Activated CD8-positive, alpha-beta memory T cell treated with anti-CD3 and anti-CD28 coated beads for 36 hours (primary cell): ENCODE data around the gene PCDH9. TPM values are rescaled to one million over a fixed set of nuclear protein-coding genes. Genes with fewer than 3 reads are reported as not detected.

Experiments used
- CTCF ChIA-PET: fragments of 350-600 bp; sonication (Branson Sonifier 250); formaldehyde crosslinking; loops from one replicate; lab custom pipeline; 2021; ENCODE audit warnings: antibody characterized with exemption; lab: Charles Lee
- POLR2A ChIA-PET: fragments of 350-600 bp; sonication (Branson Sonifier 250); formaldehyde crosslinking; loops from one replicate; lab custom pipeline; 2021; ENCODE audit warnings: antibody characterized with exemption; lab: Charles Lee
- total RNA-seq, 2 experiments: library from RNA; stranded (reverse); gene quantifications; one replicate each; pipeline ENCODE4 v1.2.3, GENCODE V29; 2021

PCDH9 gene
- total RNA-seq, 2 experiments from 2014 or later = 0.13 to 0.17 TPM

DNA sequence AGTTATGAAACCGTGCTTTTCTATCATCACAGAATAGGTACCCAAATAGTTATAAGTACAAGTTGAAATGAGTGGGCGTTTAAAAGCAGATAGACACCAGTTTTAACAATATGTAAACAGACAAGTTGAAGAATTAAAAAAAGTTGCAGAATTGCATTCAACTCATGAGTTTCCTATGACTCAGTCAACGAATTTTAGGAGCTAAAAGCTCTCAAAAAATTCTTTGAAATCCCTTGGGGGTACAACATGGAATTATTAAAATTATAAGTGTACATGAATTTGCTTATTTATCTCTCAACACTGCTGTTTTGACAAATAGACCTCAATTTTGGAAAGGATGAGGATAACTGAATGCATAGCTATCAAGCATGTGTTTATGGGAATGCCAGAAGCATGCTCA lies 693.4 kb downstream of the PCDH9 start:
- POLR2A ChIA-PET = no interaction called here

DNA sequence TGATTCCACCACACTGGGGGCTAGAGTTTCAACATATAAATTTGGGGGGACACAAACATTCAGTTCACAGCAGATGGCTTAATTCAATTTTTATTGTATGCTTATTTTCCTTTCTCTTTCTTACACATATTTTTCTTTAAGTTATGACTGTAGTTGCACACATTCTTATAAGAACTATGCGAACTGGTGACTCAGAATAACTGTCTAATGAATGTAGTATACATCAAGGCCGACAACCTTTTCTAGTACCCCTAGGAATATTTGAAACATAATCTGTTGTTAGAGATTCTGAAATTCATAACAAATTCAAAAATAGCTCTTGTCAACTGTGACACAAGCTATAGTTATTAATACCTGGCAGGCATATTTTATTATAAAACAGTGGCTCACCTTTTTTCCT lies 695.6 kb downstream of the PCDH9 start:
- ChIA-PET CTCF (no interaction called here), POLR2A (no interaction called here)

More for the DNA sequence above, 693.4 kb downstream of the PCDH9 start:
- CTCF ChIA-PET = no interaction called here

DNA sequence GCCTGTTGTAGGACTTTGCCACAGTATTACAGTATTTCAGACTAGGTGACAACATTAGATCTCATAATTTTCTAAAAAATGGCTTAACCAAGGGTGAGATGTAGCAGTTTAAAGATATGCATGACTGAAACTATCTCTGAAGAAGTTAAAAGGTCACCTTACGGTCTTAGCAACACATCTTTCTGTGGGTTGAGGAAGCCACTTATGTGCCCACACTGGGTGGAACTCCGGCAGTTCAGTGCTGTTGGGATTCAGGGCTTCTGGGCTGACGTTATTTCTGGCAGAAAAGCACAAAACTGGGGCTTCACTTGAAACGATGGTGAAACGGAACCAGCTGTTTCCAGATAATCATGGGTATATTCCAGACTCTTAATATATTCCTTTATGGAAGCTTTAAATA lies 697.3 kb downstream of the PCDH9 start:
- ChIA-PET POLR2A (no interaction called here), CTCF (no interaction called here)

DNA sequence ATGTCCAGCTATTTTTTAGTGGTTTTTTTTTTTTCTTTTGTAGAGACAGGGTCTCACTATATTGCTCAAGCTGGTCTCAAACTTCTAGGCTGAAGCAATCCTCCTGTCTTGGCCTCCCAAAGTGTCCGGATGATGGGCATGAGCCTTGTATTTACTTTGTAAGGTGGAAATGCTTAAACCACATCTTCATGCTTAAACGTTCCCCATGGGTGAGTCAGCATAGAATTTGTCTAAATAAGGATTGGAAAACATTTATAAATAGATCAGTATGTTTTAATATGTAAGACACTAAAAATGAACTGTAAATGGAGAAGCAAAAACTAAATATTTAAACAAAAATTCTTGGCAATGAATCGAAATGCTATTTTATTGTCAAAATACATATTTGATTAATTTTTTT lies 698.0 kb downstream of the PCDH9 start:
- POLR2A ChIA-PET = no interaction called here
- CTCF ChIA-PET = no interaction called here

DNA sequence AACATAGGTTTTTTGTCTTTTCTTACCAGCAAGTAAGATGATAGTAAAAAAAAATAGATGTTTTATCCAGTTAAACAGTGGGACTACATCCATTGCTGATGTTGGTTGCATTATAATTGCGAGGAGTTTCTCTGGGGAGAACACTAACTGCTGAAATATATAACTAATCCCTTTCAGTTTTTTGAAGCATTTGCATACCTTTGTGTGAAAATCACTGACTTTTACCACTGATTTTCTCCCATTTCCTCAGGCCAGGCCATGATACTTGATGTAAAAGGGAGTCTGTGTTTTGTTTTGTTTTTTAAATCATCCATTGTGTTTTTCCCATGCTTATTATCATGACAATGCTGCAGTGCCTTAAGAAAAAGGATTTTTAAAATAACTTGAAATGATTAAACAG lies 699.5 kb downstream of the PCDH9 start:
- POLR2A ChIA-PET = no interaction called here
- CTCF ChIA-PET = interaction anchor here (0.7 kb wide), 1 partner anchor 515 kb away, joined by 6 read pairs; no protein-coding TSS in a partner anchor

DNA sequence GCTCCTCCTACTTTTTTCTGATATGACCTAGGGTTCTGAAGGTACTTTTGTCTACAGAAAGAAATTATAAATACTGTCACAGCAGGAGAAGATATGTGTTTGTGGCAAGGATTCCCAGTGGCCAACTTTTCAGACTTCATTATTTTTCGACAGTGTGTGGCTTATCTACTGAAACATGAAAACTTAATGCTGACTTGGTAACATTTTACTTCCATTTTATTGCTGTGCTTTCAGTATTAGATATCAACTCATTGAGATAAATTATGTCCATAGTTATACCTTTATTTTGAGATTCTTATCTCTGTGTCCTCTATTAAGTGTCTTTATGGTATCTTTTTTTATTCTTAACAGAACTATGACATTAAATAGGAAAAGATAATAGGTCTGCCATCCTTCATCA lies 700.0 kb downstream of the PCDH9 start:
- CTCF ChIA-PET = no interaction called here
- POLR2A ChIA-PET = no interaction called here

DNA sequence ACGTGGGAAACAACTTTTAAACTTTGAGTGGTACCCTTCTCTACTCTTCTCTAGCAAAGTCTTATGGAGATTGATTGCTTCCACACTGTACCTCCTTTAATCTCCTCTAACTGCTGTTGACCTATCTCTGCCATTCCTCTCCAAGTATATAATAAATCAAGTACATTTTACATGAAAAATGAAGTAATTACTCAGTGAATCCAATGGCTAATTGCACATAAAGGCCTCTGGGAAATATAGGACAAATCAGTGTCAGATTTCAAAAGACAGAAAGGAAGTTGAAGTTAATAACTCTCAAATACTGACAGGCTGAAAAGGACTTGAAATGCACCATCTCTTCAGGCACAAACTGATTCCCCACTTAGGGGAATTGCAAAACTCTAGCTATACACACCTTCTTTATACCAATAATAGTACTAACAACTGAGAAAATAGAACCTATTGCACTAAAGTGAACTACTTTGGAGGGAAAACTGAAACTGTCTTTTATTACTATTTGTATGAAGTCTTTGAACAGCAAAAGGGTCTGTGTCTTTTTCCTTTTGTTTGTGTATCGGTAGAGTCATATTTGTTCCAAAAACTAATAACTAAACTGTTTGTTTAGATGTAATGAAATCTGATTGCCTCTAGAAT lies 701.1 kb downstream of the PCDH9 start:
- POLR2A ChIA-PET = no interaction called here
- CTCF ChIA-PET = no interaction called here

DNA sequence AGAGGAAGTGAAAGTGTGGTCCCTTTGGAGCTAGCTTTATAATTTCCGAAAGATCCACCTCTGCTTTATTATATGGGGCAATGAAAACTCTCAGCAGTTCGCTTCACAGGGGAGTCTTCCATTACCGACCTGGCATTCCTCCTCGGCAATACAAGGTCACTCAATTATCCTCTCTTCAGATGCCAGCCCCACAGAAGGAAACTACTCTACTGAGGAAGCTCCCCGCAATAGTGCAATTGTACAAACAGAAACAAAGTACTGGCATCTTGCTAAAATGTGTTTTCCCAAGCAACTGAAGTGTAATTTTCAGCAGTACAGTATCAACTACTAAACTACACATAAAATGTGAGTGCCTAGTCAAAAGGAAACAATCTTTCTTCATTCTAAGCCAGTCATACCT lies 702.0 kb downstream of the PCDH9 start:
- ChIA-PET POLR2A (no interaction called here), CTCF (no interaction called here)

DNA sequence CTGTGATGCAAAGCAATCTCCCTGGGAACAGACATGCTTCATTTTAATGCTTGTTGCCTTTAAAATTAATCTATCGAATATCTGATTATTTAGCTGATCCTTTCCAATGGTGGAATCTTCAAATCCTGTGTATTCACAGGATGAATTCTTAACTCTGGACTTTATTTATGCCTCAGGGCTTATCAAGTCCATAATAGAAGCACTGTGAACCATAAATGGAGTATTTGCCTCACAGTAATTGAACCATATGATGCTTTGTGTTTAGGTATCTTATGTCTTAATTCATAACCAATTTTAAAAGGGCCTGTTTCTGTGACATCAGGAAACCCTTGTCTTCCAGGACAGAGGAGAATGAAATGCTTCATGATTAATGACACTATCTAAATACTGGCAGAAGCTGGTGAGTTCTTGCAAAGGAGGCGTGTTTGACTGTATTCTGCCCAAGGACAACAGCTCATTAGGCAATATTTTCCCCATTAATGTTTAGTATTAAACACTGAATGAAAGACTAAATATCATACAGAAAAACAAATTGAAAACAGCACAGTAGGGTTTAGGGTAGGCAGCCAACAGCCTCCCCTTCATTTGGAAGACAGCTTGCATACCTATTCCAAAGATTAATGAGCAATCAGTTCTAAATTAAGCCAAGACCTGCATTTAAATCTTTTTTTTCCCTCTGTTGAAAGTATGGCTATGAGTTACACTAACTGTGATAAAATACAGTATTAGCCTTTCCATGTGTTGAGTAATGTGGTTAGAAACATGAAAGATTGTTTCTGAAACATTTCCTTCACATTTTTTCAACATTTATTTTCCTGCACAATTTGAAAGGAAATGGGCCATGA lies 709.4 kb downstream of the PCDH9 start:
- ChIA-PET CTCF (no interaction called here), POLR2A (no interaction called here)

DNA sequence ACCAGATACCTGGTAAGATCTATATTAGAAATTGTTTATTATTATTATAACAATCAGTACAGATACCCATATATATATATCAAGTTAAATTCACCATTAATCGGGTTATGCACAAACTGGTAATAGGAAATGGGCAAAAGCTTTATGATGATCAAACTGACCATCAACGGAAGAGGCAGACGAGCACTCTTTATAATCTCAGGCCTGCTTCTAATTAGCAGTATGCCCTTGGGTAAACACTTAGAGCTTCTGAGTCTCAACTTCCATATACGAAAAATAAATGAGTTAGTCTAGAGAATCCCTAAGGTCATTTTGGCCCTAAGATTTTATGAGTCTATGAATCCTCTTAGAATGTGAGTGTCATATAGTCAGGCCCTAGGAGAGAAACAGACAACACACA lies 710.9 kb downstream of the PCDH9 start:
- POLR2A ChIA-PET = no interaction called here
- CTCF ChIA-PET = no interaction called here

DNA sequence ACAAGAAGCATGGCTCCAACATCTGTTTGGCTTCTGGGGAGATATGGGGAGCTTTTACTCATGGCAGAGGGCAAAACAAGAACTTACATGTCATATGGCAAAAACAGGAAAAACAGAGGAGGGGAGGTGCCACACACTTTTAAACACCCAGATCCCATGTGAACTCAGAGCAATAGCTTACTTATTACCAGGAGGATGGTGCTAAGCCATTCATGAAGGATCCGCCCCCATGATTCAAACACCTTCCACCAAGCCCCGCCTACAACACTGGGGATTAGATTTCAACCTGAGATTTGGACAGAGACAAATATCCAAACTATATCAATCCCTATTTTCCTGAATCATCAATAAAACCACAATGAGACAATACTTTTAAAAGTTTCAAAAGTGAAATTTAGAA lies 712.1 kb downstream of the PCDH9 start:
- CTCF ChIA-PET = no interaction called here
- POLR2A ChIA-PET = no interaction called here

DNA sequence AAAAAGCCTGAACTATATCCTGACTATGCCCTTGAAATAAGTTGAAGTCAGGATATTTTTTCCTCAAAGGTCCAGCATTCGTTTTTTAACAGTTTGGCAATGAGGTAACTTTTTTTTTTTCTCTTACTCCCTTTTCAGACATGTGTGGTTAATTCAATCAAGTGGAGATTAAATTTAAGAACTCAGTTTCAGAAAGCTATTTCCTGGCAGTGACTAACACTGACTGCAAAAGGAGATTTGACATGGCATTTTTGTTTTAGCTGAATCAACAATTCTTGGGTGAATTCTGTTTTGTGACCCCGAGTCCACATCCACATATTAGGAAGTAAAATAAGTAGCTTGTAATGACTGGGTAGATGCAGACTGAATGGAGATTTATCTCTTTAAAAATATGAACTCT lies 716.4 kb downstream of the PCDH9 start:
- ChIA-PET POLR2A (no interaction called here), CTCF (no interaction called here)

DNA sequence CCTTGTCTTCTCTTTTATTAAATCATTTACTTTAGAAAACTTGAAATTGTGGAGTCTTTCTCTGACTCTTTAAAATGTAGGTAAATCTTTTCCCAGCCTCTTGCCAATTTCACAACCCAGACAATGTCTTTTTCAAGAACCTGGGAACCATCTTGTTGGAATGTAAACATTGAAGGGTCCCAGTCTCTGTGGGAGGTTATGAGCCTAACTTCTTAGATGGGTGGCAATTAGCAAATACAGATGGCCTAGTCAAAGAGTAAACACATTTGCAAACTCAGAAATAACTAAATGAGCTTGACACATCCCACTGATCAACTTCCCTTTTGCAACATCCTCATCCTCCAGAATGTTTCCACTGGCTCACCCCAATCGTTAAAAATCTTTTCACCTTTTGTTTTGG lies 721.0 kb downstream of the PCDH9 start:
- ChIA-PET POLR2A (no interaction called here), CTCF (no interaction called here)

DNA sequence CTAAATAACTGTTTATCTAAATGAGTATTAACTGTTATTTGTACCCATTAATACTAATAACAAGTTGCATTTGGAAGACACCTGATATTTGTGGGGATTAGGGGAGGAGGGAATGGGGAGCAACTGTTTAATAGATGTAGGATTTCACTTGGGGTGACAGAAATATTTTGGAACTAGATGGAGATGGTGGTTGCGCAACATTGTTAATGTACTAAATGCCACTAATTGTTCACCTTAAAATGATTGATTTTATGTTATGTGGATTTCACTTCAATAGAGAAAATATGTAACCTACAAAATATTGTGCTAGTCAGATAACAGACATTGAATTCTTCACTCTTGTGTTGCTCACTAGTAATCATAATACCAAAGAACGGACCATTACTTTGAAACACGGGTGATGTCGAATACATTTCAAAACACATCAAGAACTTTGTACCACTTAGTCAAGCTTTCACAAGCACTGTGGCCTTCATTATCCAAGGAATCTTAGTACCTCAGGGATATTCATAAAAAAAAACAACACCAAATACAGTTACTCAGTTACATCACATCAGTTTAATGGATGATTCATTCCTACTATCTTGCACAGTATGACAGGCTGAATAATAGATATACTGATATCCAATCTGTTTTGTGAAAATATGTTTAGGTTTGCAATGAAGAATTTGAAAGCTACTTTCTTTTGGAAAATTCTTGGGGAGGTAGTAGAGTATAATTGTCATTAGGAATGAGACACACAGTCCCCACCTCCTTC lies 721.8 kb downstream of the PCDH9 start:
- POLR2A ChIA-PET = no interaction called here
- CTCF ChIA-PET = no interaction called here

DNA sequence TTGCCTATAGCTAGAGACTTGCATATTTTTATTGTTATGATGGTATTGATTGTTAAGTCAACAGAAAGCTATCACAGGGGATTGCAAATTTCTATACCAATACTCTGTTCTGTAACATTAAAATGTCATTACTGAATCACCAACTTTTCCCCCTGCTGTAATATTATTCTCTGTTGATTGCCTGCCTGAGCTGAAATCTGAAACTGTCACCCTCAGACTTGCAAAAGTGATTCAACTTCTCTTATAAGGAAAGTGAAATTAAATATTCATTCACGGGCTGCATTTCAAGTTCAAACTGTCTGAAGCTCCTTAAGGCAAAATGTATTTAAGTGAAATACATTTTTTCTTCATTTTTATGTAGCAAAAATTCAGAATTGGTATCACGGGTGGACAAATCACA lies 723.2 kb downstream of the PCDH9 start:
- ChIA-PET POLR2A (no interaction called here), CTCF (no interaction called here)

DNA sequence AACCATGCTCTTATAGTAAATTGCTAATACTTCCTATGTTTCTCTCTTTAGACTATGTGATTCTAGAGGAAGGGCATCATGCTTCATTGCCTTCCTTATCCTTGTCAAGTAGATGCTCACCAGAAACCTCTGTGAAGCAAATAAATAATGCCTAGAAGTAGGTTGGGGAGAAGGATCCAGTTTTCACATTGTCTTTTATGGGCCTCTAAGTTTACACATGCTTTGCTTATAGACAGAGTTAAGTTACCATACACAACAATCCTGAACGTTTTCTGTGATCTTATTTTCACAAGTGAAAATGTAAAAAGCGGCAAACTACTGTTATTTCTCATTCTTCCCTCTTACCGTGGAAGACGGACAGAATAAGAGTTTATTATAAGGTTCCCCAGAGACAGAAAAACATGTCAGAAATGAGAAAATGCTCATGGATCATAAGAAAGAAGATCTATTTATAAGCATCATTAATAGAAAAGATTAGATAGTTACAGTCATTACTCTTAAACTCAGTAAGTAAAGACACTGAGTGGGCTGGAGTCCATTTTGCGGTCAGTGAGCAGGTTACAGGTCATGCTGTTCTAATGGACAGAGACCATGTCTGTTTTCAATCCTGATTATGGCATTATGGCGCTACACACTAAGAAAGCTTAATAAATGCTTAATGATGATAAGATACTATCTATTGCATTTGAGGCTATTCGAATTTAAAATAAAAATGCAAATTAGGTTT lies 723.9 kb downstream of the PCDH9 start:
- ChIA-PET CTCF (no interaction called here), POLR2A (no interaction called here)

DNA sequence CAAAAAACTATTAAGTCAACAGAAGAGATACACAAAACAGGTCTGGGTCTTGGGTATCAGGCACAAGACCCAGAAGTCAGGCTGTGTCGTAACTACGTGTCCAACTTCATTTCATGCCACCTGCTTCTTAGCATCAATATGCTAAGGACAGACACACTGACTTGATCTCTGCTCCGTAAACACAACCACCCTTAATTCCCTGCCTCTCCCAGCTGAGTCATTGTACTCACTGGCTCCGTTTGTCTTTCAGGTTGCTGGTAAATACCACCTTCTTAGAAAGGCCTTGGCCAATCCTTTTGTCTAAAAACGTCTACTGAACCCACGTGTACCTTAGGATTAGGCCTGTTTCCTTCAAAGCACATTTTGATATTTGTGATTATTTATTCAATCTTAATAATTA lies 726.2 kb downstream of the PCDH9 start:
- POLR2A ChIA-PET = no interaction called here

DNA sequence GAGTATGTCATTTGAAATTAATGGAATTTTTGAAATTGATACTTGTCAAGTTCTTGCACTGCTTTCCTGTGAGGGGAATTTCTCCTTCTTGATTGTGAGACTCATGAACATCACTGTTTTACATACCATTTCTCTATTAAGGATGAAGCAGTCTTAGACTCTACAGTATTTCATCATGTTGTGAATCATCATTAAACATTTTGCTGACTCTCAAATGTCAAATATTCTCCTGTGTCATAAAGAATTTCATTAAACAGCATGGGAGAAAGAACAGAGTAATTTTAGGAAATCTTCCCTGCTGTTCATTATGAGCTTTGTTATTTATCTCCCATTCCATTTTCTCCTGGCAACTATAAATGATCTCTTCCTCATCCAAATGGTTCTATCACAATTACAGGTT lies 729.0 kb downstream of the PCDH9 start:
- ChIA-PET POLR2A (no interaction called here), CTCF (no interaction called here)

More for the DNA sequence above, 726.2 kb downstream of the PCDH9 start:
- CTCF ChIA-PET = no interaction called here

DNA sequence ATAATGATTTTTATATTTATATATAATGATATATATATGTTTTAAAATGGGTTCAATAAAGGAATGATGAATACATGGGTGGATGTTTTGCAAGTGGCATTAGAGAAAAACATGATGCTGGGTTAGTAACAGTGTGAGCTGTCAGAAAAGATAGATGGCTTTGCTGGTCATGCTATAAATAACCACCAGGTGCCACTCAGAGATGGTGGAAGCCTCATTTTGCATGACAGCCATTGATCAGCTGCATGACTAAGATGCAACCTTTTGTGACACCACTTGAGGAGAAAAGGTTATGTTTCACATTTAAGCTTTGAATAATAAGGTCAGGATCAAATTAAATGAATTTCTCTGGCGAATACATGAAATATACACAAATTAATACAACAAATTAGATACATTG lies 737.7 kb downstream of the PCDH9 start:
- ChIA-PET POLR2A (no interaction called here), CTCF (no interaction called here)

DNA sequence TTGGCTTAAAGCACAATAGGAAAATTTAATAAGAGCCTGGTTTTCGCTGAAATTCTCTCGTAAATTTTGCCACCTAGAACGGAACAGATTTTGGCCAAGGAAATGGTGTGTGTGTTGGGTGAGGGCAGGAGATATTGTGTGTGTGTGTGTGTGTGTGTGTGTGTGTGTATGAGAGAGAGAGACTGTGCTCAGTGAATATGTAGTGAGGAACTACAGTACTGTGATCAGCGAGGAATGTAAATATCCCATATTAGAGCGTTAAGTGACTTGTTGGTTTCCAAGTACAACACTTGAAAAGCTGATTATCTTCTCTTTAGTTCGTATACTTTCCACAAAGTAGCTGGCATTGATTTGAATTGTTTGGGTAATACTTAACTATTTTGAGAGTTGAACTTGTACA lies 738.9 kb downstream of the PCDH9 start:
- CTCF ChIA-PET = no interaction called here
- POLR2A ChIA-PET = no interaction called here
